B cell (primary cell): ENCODE data around the gene PRKCA. TPM values are rescaled to one million over a fixed set of nuclear protein-coding genes. Genes with fewer than 3 reads are reported as not detected.

ENCODE experiments used
- ATAC-seq: fragments of 200-7000 bp; cut with Tn5 transposase; one replicate; pipeline ENCODE4 v1.10.0; 2021; ENCODE audit warnings: low read depth, mild to moderate bottlenecking, moderate number of reproducible peaks, moderate library complexity
- CTCF ChIA-PET: fragments of 350-600 bp; sonication (Branson Sonifier 250); formaldehyde crosslinking; loops from one replicate; lab custom pipeline; 2021; ENCODE audit warnings: antibody characterized with exemption, inconsistent platforms; lab: Charles Lee
- POLR2A ChIA-PET: fragments of 350-600 bp; sonication (Branson Sonifier 250); formaldehyde crosslinking; loops from one replicate; lab custom pipeline; 2021; ENCODE audit warnings: antibody characterized with exemption; lab: Charles Lee
- DNase-seq: peaks from one replicate; pipeline ENCODE4 v3.0.0; 2013
- H2AFZ ChIP-seq: 2 replicates; pipeline ENCODE4 v1.6.1; 2012; ENCODE audit warnings: mild to moderate bottlenecking, low read depth, low read length; ENCODE audit not compliant: insufficient read depth, poor library complexity, severe bottlenecking
- H3K27ac ChIP-seq, 2 donors: 1 replicate in 1 of 2; 2 replicates in 1 of 2; pipeline ENCODE4 v1.5.1; 2012 to 2013; ENCODE audit warnings: low read length in 2 of 2, mild to moderate bottlenecking in 2 of 2, moderate library complexity in 1 of 2
- H3K27me3 ChIP-seq, 4 experiments: fragments of 200-600 bp in 1 of 4; sonication (generic) in 1 of 4; replicated peaks in 1 of 4; 1 replicate in 2 of 4; 2 replicates in 2 of 4; pipeline versions ENCODE4 v1.6.1 to v1.7.0; 2013 to 2016; ENCODE audit warnings: low read length in 3 of 4, mild to moderate bottlenecking in 2 of 4, mixed read lengths in 1 of 4, moderate library complexity in 1 of 4; ENCODE audit not compliant: insufficient read depth in 4 of 4, control insufficient read depth in 3 of 4; ENCODE audit errors: control extremely low read depth in 1 of 4
- H3K36me3 ChIP-seq, 2 experiments: replicated peaks in 1 of 2; 1 replicate in 1 of 2; 2 replicates in 1 of 2; pipeline versions ENCODE4 v1.6.1 to v1.7.1; 2013; ENCODE audit warnings: low read length in 1 of 2; ENCODE audit not compliant: insufficient read depth in 2 of 2, control insufficient read depth in 1 of 2; ENCODE audit errors: control extremely low read depth in 1 of 2, extremely low read depth in 1 of 2
- H3K4me1 ChIP-seq, 2 donors: fragments of 200-600 bp in 1 of 2; sonication (generic) in 1 of 2; 1 replicate in 1 of 2; 2 replicates in 1 of 2; pipeline versions ENCODE4 v1.5.1 to v1.6.1; 2013 to 2017; ENCODE audit warnings: low read length in 2 of 2; ENCODE audit not compliant: control insufficient read depth in 2 of 2, insufficient read depth in 2 of 2
- H3K4me2 ChIP-seq: replicated peaks from 2 replicates; pipeline ENCODE3; 2012; ENCODE audit warnings: mild to moderate bottlenecking, low read depth, low read length; ENCODE audit not compliant: poor library complexity, severe bottlenecking
- H3K4me3 ChIP-seq, 5 experiments: fragments of 200-600 bp in 1 of 5; sonication (generic) in 1 of 5; 1 replicate in 3 of 5; 2 replicates in 2 of 5; pipeline versions ENCODE4 v1.5.1 to v1.7.0; 2011 to 2016; ENCODE audit warnings: low read length in 4 of 5, mild to moderate bottlenecking in 4 of 5, low read depth in 2 of 5, control low read depth in 1 of 5, moderate library complexity in 1 of 5; ENCODE audit not compliant: insufficient read depth in 1 of 5; ENCODE audit errors: control extremely low read depth in 1 of 5, extremely low read depth in 1 of 5
- H3K79me2 ChIP-seq: fragments of 200-600 bp; sonication (generic); one replicate; pipeline ENCODE4 v1.6.0; 2016; ENCODE audit warnings: low read length; ENCODE audit not compliant: control insufficient read depth, insufficient read depth
- H3K9ac ChIP-seq: fragments of 200-600 bp; sonication (generic); 2 replicates; pipeline ENCODE4 v1.6.1; 2017; ENCODE audit warnings: mild to moderate bottlenecking, low read length, moderate library complexity
- H3K9me3 ChIP-seq, 3 donors: one replicate each; pipeline versions ENCODE4 v1.6.1 to v1.7.1; 2013; ENCODE audit warnings: low read length in 2 of 3; ENCODE audit not compliant: control insufficient read depth in 2 of 3, insufficient read depth in 1 of 3; ENCODE audit errors: control extremely low read depth in 1 of 3
- H4K20me1 ChIP-seq: 2 replicates; pipeline ENCODE4 v1.6.0; 2012; ENCODE audit warnings: mild to moderate bottlenecking, low read length; ENCODE audit not compliant: insufficient read depth, control insufficient read depth, poor library complexity, severe bottlenecking
- H3K27ac Mint-ChIP-seq: one replicate; pipeline ENCODE4 v1.8.0; 2021; ENCODE audit warnings: mixed read lengths
- H3K27me3 Mint-ChIP-seq: one replicate; pipeline ENCODE4 v1.8.0; 2021; ENCODE audit warnings: mixed read lengths
- H3K4me1 Mint-ChIP-seq: one replicate; pipeline ENCODE4 v1.8.0; 2021; ENCODE audit warnings: mixed read lengths
- H3K4me3 Mint-ChIP-seq: one replicate; pipeline ENCODE4 v1.8.0; 2021; ENCODE audit warnings: mixed read lengths
- H3K9me3 Mint-ChIP-seq: one replicate; pipeline ENCODE4 v1.8.0; 2022; ENCODE audit warnings: mixed read lengths; ENCODE audit not compliant: insufficient read depth
- CTCF ChIP-seq: fragments of 200-600 bp; IDR thresholded peaks from one replicate; pipeline ENCODE4 v1.8.0; 2022; ENCODE audit warnings: antibody characterized with exemption, mild to moderate bottlenecking
- EZH2 ChIP-seq: IDR thresholded peaks from 2 replicates; pipeline ENCODE4 v1.6.1; 2012; ENCODE audit warnings: borderline replicate concordance, low read depth, mild to moderate bottlenecking, moderate library complexity, low read length; ENCODE audit not compliant: insufficient read depth, poor library complexity, severe bottlenecking
- WGBS: methylation state at CpG from one replicate; pipeline ENCODE4 v1.1.5; 2013; ENCODE audit warnings: missing lambda C conversion rate; ENCODE audit not compliant: insufficient coverage; 5-methylcytosine and 5-hydroxymethylcytosine counted together
- intact Hi-C: fragments of 100-400 bp; cut with micrococcal nuclease; formaldehyde crosslinking; loops from one replicate; pipeline ENCODE4 v1.10.0; 2022
- polyA plus RNA-seq: library from polyadenylated mRNA; depleted of rRNA; stranded (reverse); fragments of >200 nt; gene quantifications from 2 replicates; pipeline ENCODE4 v1.2.3, GENCODE V29; 2012
- total RNA-seq, 2 donors: library from RNA; stranded (reverse); fragments of 120-200 nt in 1 of 2; gene quantifications; 1 replicate in 1 of 2; 2 replicates in 1 of 2; pipeline versions ENCODE4 v1.2.3 to v1.2.4, GENCODE V29; 2013 to 2022

Gene PRKCA
- total and polyA plus RNA-seq, 2 donors (not counting 1 experiment from before 2014, with no cell fraction given): 0.33 to 7.7 TPM

GRCh38 chr17:66351033-66351432 is 48.6 kb downstream of the PRKCA start:
- no peaks in the 10 kb centered on the region for H3K9me3 ChIP-seq
- no peaks in the 10 kb centered on the region for H3K36me3 ChIP-seq
- ATAC-seq (no peak), DNase-seq (no peak)
- POLR2A ChIA-PET: no interaction called here
- no peak overlapping the region for H3K27ac Mint-ChIP-seq
- CTCF ChIA-PET: no interaction called here
- TF ChIP-seq CTCF (no peak), EZH2 (no peak)
- intact Hi-C loops: no loop called here
- no peak overlapping the region for H3K27ac ChIP-seq
- no peaks in the 10 kb centered on the region for H3K9me3 Mint-ChIP-seq
- no peak overlapping the region for H3K4me3 ChIP-seq
- peaks cover 6% of the 10 kb centered on the region for H3K27me3 Mint-ChIP-seq
- H3K4me1 ChIP-seq: no peaks in the 10 kb centered on the region
- no peaks in the 10 kb centered on the region for H3K4me1 Mint-ChIP-seq
- no peaks in the 10 kb centered on the region for H3K79me2 ChIP-seq
- H3K4me3 Mint-ChIP-seq: no peak overlapping the region
- H2AFZ ChIP-seq: no peak overlapping the region
- no peak overlapping the region for H3K4me2 ChIP-seq
- no peak overlapping the region for H3K9ac ChIP-seq
- no peaks in the 10 kb centered on the region for H4K20me1 ChIP-seq
- 80% methylated on average over 5 of the region's 5 CpGs for WGBS
- H3K27me3 ChIP-seq: no peaks in the 10 kb centered on the region

- Histone ChIP-seq H3K4me2 (no peak overlapping the region), H3K27ac (no peak overlapping the region), H2AFZ (no peak overlapping the region), H3K9me3 (no peaks in the 10 kb centered on the region), H3K9ac (no peak overlapping the region), H3K4me1 (no peaks in the 10 kb centered on the region), H3K4me3 (no peak overlapping the region), H3K36me3 (no peaks in the 10 kb centered on the region), H4K20me1 (no peaks in the 10 kb centered on the region), H3K27me3 (no peaks in the 10 kb centered on the region), H3K79me2 (no peaks in the 10 kb centered on the region)
- POLR2A ChIA-PET: no interaction called here
- no peak overlapping the region for H3K4me3 Mint-ChIP-seq
- DNase-seq (no peak), ATAC-seq (no peak)
- WGBS: 97% methylated on average over 5 of the region's 6 CpGs
- intact Hi-C loops: no loop called here
- no peaks in the 10 kb centered on the region for H3K9me3 Mint-ChIP-seq
- CTCF ChIA-PET: no interaction called here
- H3K4me1 Mint-ChIP-seq: no peaks in the 10 kb centered on the region
- H3K27me3 Mint-ChIP-seq: peaks cover 6% of the 10 kb centered on the region
- TF ChIP-seq CTCF (no peak), EZH2 (no peak)
- H3K27ac Mint-ChIP-seq: no peak overlapping the region
Measured at GRCh38 chr17:66351701-66352100, 49.3 kb downstream of the PRKCA start.
